G401 (cell line): Measurements from ENCODE around the gene MRS2. TPM values are rescaled to one million over a fixed set of nuclear protein-coding genes. Genes with fewer than 3 reads are reported as not detected.
"Not testable (repeated sequence)": the region's sequence is repeated elsewhere in the genome, so short reads cannot be mapped to it uniquely, and the experiment has no call there.

Experiments used
- DNase-seq: peaks from one replicate; pipeline ENCODE4 v3.0.0-alpha.2; 2015; ENCODE audit warnings: low spot score
- in situ Hi-C: cut with HindIII; loops from 2 replicates; pipeline ENCODE4 v1.10.0; 2016; ENCODE audit warnings: low sequenced_read_pairs, mixed read lengths
- total RNA-seq: library from RNA; depleted of rRNA; stranded (reverse); fragments of >200 nt; shearing (Covaris generic); gene quantifications from 2 replicates; pipeline ENCODE4 v1.2.3, GENCODE V29; 2014; rRNA removed

Gene MRS2
- total RNA-seq = 23.0 and 23.1 TPM in 2 replicates

- peak; percentile 92 for DNase-seq
- in situ Hi-C loops = no loop called here
Measured at GRCh38 chr6:24402697-24403500, at the start of gene MRS2. MRS2 (plus strand) TSS chr6:24402936; CDS start chr6:24403047, 111 bp downstream.

- in situ Hi-C loops = no loop called here
- DNase-seq = no peak
Measured at GRCh38 chr6:24353861-24354260, 48.9 kb upstream of the MRS2 start.

- in situ Hi-C loops = no loop called here
- no peak for DNase-seq
Measured at GRCh38 chr6:24355393-24355792, 47.3 kb upstream of the MRS2 start.

- DNase-seq = no peak
- in situ Hi-C loops = no loop called here
Measured at GRCh38 chr6:24356310-24356973, 46.3 kb upstream of the MRS2 start.

- in situ Hi-C loops = no loop called here
- no peak for DNase-seq
Measured at GRCh38 chr6:24357336-24358218, 45.2 kb upstream of the MRS2 start, which contains the start of gene DCDC2. DCDC2 (minus strand) TSS chr6:24358059; CDS start chr6:24357750, 309 bp downstream.

- no peak for DNase-seq
- in situ Hi-C loops = no loop called here
Measured at GRCh38 chr6:24358219-24358821, 44.4 kb upstream of the MRS2 start.

GRCh38 chr6:24359640-24360454, 42.9 kb upstream of the MRS2 start:
- peak; percentile 56 for DNase-seq
- in situ Hi-C loops = no loop called here

GRCh38 chr6:24362363-24362762, 40.4 kb upstream of the MRS2 start:
- in situ Hi-C loops, DNase-seq: not testable (repeated sequence)

GRCh38 chr6:24365103-24365633, 37.6 kb upstream of the MRS2 start:
- in situ Hi-C loops = not testable (repeated sequence)

GRCh38 chr6:24374612-24375011, 28.1 kb upstream of the MRS2 start:
- DNase-seq = no peak
- in situ Hi-C loops = no loop called here

More at GRCh38 chr6:24365103-24365633, 37.6 kb upstream of the MRS2 start:
- DNase-seq = not testable (repeated sequence)

- no peak for DNase-seq
- in situ Hi-C loops = no loop called here
Measured at GRCh38 chr6:24376871-24377270, 25.9 kb upstream of the MRS2 start.

GRCh38 chr6:24378473-24379097, 24.2 kb upstream of the MRS2 start:
- no peak for DNase-seq
- in situ Hi-C loops = no loop called here

- no peak for DNase-seq
- in situ Hi-C loops = no loop called here
Measured at GRCh38 chr6:24381476-24382219, 21.1 kb upstream of the MRS2 start.

GRCh38 chr6:24382220-24382540, 20.6 kb upstream of the MRS2 start:
- in situ Hi-C loops = no loop called here
- no peak for DNase-seq

GRCh38 chr6:24382891-24383494, 19.7 kb upstream of the MRS2 start:
- in situ Hi-C loops, DNase-seq: not testable (repeated sequence)

GRCh38 chr6:24384369-24385130, 18.2 kb upstream of the MRS2 start:
- in situ Hi-C loops, DNase-seq: not testable (repeated sequence)
